GM23338 (cell line): ENCODE results near the gene POP7.

Experiments
- CREB1 ChIP-seq: fragments of 250-450 bp; sonication (Bioruptor Pico); IDR thresholded peaks from 2 replicates; pipeline ENCODE4 v1.5.0; 2020; ENCODE audit warnings: low read depth, mild to moderate bottlenecking, moderate library complexity
- CTCF ChIP-seq, 2 experiments: fragments of 200-600 bp in 1 of 2; sonication (generic) in 1 of 2; conservative IDR thresholded peaks; 2 replicates each; pipeline versions ENCODE4 v1.5.1 to v1.6.1; 2016 to 2017; ENCODE audit warnings: antibody characterized with exemption in 2 of 2, low read depth in 2 of 2, mild to moderate bottlenecking in 2 of 2, moderate library complexity in 1 of 2
- ETS1 ChIP-seq: IDR thresholded peaks from 2 replicates; pipeline ENCODE4 v1.6.1; 2016; ENCODE audit warnings: antibody characterized with exemption
- EZH2 ChIP-seq: fragments of 200-600 bp; sonication (generic); IDR thresholded peaks from one replicate; pipeline ENCODE4 v1.8.0; 2017; ENCODE audit warnings: antibody characterized with exemption, mild to moderate bottlenecking, low read depth; ENCODE audit not compliant: unreplicated experiment
- EZH2phosphoT487 ChIP-seq: fragments of 200-600 bp; sonication (generic); IDR thresholded peaks from one replicate; pipeline ENCODE4 v1.8.1; 2018; ENCODE audit warnings: antibody characterized with exemption; ENCODE audit not compliant: unreplicated experiment
- JUNB ChIP-seq: IDR thresholded peaks from one replicate; pipeline ENCODE4 v1.6.1; 2016; ENCODE audit warnings: antibody characterized with exemption; ENCODE audit not compliant: unreplicated experiment
- POLR2AphosphoS5 ChIP-seq: IDR thresholded peaks from 2 replicates; pipeline ENCODE4 v1.6.1; 2016; ENCODE audit warnings: antibody characterized with exemption, low read depth
- REST ChIP-seq: IDR thresholded peaks from one replicate; pipeline ENCODE4 v1.6.1; 2018; ENCODE audit warnings: antibody characterized with exemption; ENCODE audit not compliant: unreplicated experiment
- STAT1 ChIP-seq: IDR thresholded peaks from one replicate; pipeline ENCODE4 v1.6.1; 2016; ENCODE audit warnings: antibody characterized with exemption; ENCODE audit not compliant: unreplicated experiment
- ZNF114 ChIP-seq: fragments of 250-450 bp; sonication (Bioruptor Pico); IDR thresholded peaks from 2 replicates; pipeline ENCODE4 v1.5.0; 2020; ENCODE audit warnings: mild to moderate bottlenecking, moderate library complexity
- ZNF331 ChIP-seq: fragments of 250-450 bp; sonication (Bioruptor Pico); IDR thresholded peaks from 2 replicates; pipeline ENCODE4 v1.5.0; 2020; ENCODE audit warnings: low read depth, mild to moderate bottlenecking, moderate library complexity
- ZNF462 ChIP-seq: fragments of 250-450 bp; sonication (Bioruptor Pico); IDR thresholded peaks from 2 replicates; pipeline ENCODE4 v1.5.0; 2020; ENCODE audit warnings: mild to moderate bottlenecking, moderate library complexity

- TF ChIP-seq CTCF (conservative IDR thresholded peaks at IDR 0.05; ENCODE audit: low read depth in 2 of 2) (no peak), EZH2phosphoT487 (no peak), POLR2AphosphoS5 (no peak), EZH2 (no peak), STAT1 (no peak), ZNF462 (CRISPR knock-in tag) (no peak), CREB1 (no peak), REST (no peak), ZNF331 (no peak), ETS1 (no peak), JUNB (no peak), ZNF114 (CRISPR knock-in tag) (no peak)
Measured at GRCh38 chr7:100684534-100685042, 21.3 kb upstream of the POP7 start.
